GM23338 (cell line): Measurements from ENCODE around the gene SRXN1. TPM values are rescaled to one million over a fixed set of nuclear protein-coding genes. Genes with fewer than 3 reads are reported as not detected.

Experiments
- ATAC-seq: fragments of 200-7000 bp; cut with Tn5 transposase; 3 replicates; pipeline ENCODE4 v1.9.1; 2020
- DNase-seq: peaks from one replicate; pipeline ENCODE4 v3.0.0-alpha.2; 2015; ENCODE audit warnings: low spot score
- H2AFZ ChIP-seq: fragments of 200-600 bp; sonication (generic); 2 replicates; pipeline ENCODE4 v1.8.0; 2016; ENCODE audit warnings: antibody characterized with exemption, mild to moderate bottlenecking, moderate library complexity
- H3F3A ChIP-seq: fragments of 200-600 bp; sonication (generic); replicated peaks from 2 replicates; pipeline ENCODE4 v1.8.0; 2017; ENCODE audit warnings: antibody characterized with exemption, mixed run types, low read depth
- H3K27ac ChIP-seq: fragments of 200-600 bp; sonication (generic); 2 replicates; pipeline ENCODE4 v1.6.1; 2016; ENCODE audit warnings: low read depth
- H3K27me3 ChIP-seq: fragments of 200-600 bp; sonication (generic); 2 replicates; pipeline ENCODE4 v1.8.0; 2016; ENCODE audit warnings: mild to moderate bottlenecking, mixed run types, moderate library complexity; ENCODE audit not compliant: insufficient read depth
- H3K36me3 ChIP-seq: fragments of 200-600 bp; sonication (generic); 2 replicates; pipeline ENCODE4 v1.8.0; 2016; ENCODE audit warnings: mild to moderate bottlenecking; ENCODE audit not compliant: insufficient read depth
- H3K4me1 ChIP-seq: fragments of 200-600 bp; sonication (generic); 2 replicates; pipeline ENCODE4 v1.8.0; 2016; ENCODE audit warnings: mild to moderate bottlenecking, moderate library complexity; ENCODE audit not compliant: insufficient read depth
- H3K4me2 ChIP-seq: fragments of 200-600 bp; sonication (generic); 2 replicates; pipeline ENCODE4 v1.7.1; 2017; ENCODE audit warnings: mixed run types
- H3K4me3 ChIP-seq: fragments of 200-600 bp; sonication (generic); 2 replicates; pipeline ENCODE4 v1.6.1; 2016; ENCODE audit warnings: mixed run types
- H3K79me2 ChIP-seq: fragments of 200-600 bp; sonication (generic); replicated peaks from 2 replicates; pipeline ENCODE4 v1.8.0; 2017; ENCODE audit warnings: mild to moderate bottlenecking; ENCODE audit not compliant: insufficient read depth
- H3K9me2 ChIP-seq: fragments of 200-600 bp; sonication (generic); 2 replicates; pipeline ENCODE4 v1.8.0; 2017; ENCODE audit not compliant: insufficient read depth
- H4K20me1 ChIP-seq: fragments of 200-600 bp; sonication (generic); replicated peaks from 2 replicates; pipeline ENCODE4 v1.8.0; 2017; ENCODE audit warnings: mild to moderate bottlenecking; ENCODE audit not compliant: insufficient read depth
- H3K27ac Mint-ChIP-seq: 2 replicates; pipeline ENCODE4 v1.8.0; 2020; ENCODE audit warnings: inconsistent platforms, mild to moderate bottlenecking, moderate library complexity, mixed read lengths
- H3K27me3 Mint-ChIP-seq: 3 replicates; pipeline ENCODE4 v1.8.0; 2022; ENCODE audit warnings: low read depth, mild to moderate bottlenecking, moderate library complexity, mixed read lengths, inconsistent platforms; ENCODE audit not compliant: insufficient read depth, poor library complexity
- H3K36me3 Mint-ChIP-seq: 3 replicates; pipeline ENCODE4 v1.8.0; 2021; ENCODE audit warnings: low read depth, mild to moderate bottlenecking, inconsistent platforms, moderate library complexity, mixed read lengths
- H3K4me1 Mint-ChIP-seq: 3 replicates; pipeline ENCODE4 v1.8.0; 2020; ENCODE audit warnings: mild to moderate bottlenecking, inconsistent platforms, mixed read lengths
- H3K4me3 Mint-ChIP-seq: 3 replicates; pipeline ENCODE4 v1.8.0; 2021; ENCODE audit warnings: moderate library complexity, mild to moderate bottlenecking, inconsistent platforms, mixed read lengths
- H3K9me3 Mint-ChIP-seq: 3 replicates; pipeline ENCODE4 v1.8.0; 2020; ENCODE audit warnings: moderate library complexity, mild to moderate bottlenecking, inconsistent platforms, mixed read lengths
- CTCF ChIP-seq, 2 experiments: fragments of 200-600 bp in 1 of 2; sonication (generic) in 1 of 2; conservative IDR thresholded peaks; 2 replicates each; pipeline versions ENCODE4 v1.5.1 to v1.6.1; 2016 to 2017; ENCODE audit warnings: antibody characterized with exemption in 2 of 2, low read depth in 2 of 2, mild to moderate bottlenecking in 2 of 2, moderate library complexity in 1 of 2
- EZH2phosphoT487 ChIP-seq: fragments of 200-600 bp; sonication (generic); IDR thresholded peaks from one replicate; pipeline ENCODE4 v1.8.1; 2018; ENCODE audit warnings: antibody characterized with exemption; ENCODE audit not compliant: unreplicated experiment
- NANOG ChIP-seq: IDR thresholded peaks from 2 replicates; pipeline ENCODE4 v1.6.1; 2016; ENCODE audit warnings: antibody characterized with exemption, borderline replicate concordance
- POLR2AphosphoS5 ChIP-seq: IDR thresholded peaks from 2 replicates; pipeline ENCODE4 v1.6.1; 2016; ENCODE audit warnings: antibody characterized with exemption, low read depth
- STAT1 ChIP-seq: IDR thresholded peaks from one replicate; pipeline ENCODE4 v1.6.1; 2016; ENCODE audit warnings: antibody characterized with exemption; ENCODE audit not compliant: unreplicated experiment
- ZNF114 ChIP-seq: fragments of 250-450 bp; sonication (Bioruptor Pico); IDR thresholded peaks from 2 replicates; pipeline ENCODE4 v1.5.0; 2020; ENCODE audit warnings: mild to moderate bottlenecking, moderate library complexity
- ZNF331 ChIP-seq: fragments of 250-450 bp; sonication (Bioruptor Pico); IDR thresholded peaks from 2 replicates; pipeline ENCODE4 v1.5.0; 2020; ENCODE audit warnings: low read depth, mild to moderate bottlenecking, moderate library complexity
- ZNF462 ChIP-seq: fragments of 250-450 bp; sonication (Bioruptor Pico); IDR thresholded peaks from 2 replicates; pipeline ENCODE4 v1.5.0; 2020; ENCODE audit warnings: mild to moderate bottlenecking, moderate library complexity
- polyA plus RNA-seq: library from polyadenylated mRNA; unstranded; fragments of >200 nt; fragmentation: Nextera tagmentation; extraction: Ambion mirVana; gene quantifications from 2 replicates; pipeline ENCODE4 v1.2.1, GENCODE V29; 2016
- total RNA-seq: library from RNA; depleted of rRNA; stranded (reverse); fragments of >200 nt; shearing (Covaris generic); gene quantifications from 2 replicates; pipeline ENCODE4 v1.2.3, GENCODE V29; 2014

The SRXN1 gene
- total and polyA plus RNA-seq, 2 experiments from 2014 or later = 8.4 to 26.6 TPM

GRCh38 chr20:692044-692443 is 39.0 kb upstream of the SRXN1 start (continued):
- TF ChIP-seq ZNF462 (CRISPR knock-in tag) (no peak), CTCF (conservative IDR thresholded peaks at IDR 0.05; ENCODE audit: low read depth in 2 of 2) (no peak), ZNF114 (CRISPR knock-in tag) (no peak), STAT1 (no peak), EZH2phosphoT487 (no peak), POLR2AphosphoS5 (no peak)

GRCh38 chr20:689947-690346 is 36.9 kb upstream of the SRXN1 start:
- no peak overlapping the region for H3K27ac ChIP-seq
- no peak overlapping the region for H3K4me2 ChIP-seq
- no peak for DNase-seq
- no peaks in the 10 kb centered on the region for H3K9me2 ChIP-seq
- H3K79me2 ChIP-seq = no peaks in the 10 kb centered on the region
- 0 out of 2 replicates have a peak, but pooled peaks cover 4% of the 10 kb centered on the region for H3F3A ChIP-seq
- Mint-ChIP-seq H3K9me3 (no peaks in the 10 kb centered on the region), H3K4me1 (peaks cover 16% of the 10 kb centered on the region), H3K27me3 (peaks cover 6% of the 10 kb centered on the region), H3K36me3 (no peaks in the 10 kb centered on the region), H3K4me3 (no peak overlapping the region), H3K27ac (no peak overlapping the region)
- peaks cover 6% of the 10 kb centered on the region; the same call in 1 of the 2 replicates for H3K4me1 ChIP-seq
- no peaks in the 10 kb centered on the region for H3K27me3 ChIP-seq
- H3K4me3 ChIP-seq = no peak overlapping the region
- ATAC-seq = no peak
- no peak overlapping the region for H2AFZ ChIP-seq
- H4K20me1 ChIP-seq = no peaks in the 10 kb centered on the region
- no peaks in the 10 kb centered on the region for H3K36me3 ChIP-seq
- TF ChIP-seq NANOG = no peak
- no peak for TF ChIP-seq ZNF114 (CRISPR knock-in tag)
- no peak for TF ChIP-seq ZNF331 (CRISPR knock-in tag)
- no peak for TF ChIP-seq POLR2AphosphoS5
- TF ChIP-seq ZNF462 (CRISPR knock-in tag) = no peak
